Caco-2 (cell line): ENCODE data around the gene VWA5A. TPM values are rescaled to one million over a fixed set of nuclear protein-coding genes. Genes with fewer than 3 reads are reported as not detected.

Experiments used
- BruUV-seq: library from RNA; stranded (reverse); fragments of 400-500 nt; replicated peaks from 2 replicates; lab custom pipeline; 2021; lab: Mats Ljungman, UMichigan
- CTCF ChIA-PET: fragments of 300-600 bp; sonication (Branson Sonifier 250); formaldehyde crosslinking; loops from one replicate; lab custom pipeline; 2022; ENCODE audit warnings: antibody characterized with exemption; lab: Charles Lee
- POLR2A ChIA-PET: fragments of 300-600 bp; sonication (Branson Sonifier 250); formaldehyde crosslinking; loops from one replicate; lab custom pipeline; 2022; ENCODE audit warnings: antibody characterized with exemption; lab: Charles Lee
- DNase-seq, 2 experiments: peaks; one replicate each; pipeline versions ENCODE4 v3.0.0 to v3.0.0-alpha.2; 2020 to 2022
- H3K27me3 ChIP-seq: replicated peaks from 2 replicates; pipeline ENCODE4 v1.6.0; 2011; ENCODE audit warnings: low read length; ENCODE audit not compliant: control insufficient read depth, insufficient read depth
- H3K36me3 ChIP-seq: 2 replicates; pipeline ENCODE4 v1.5.1; 2011; ENCODE audit warnings: low read length; ENCODE audit not compliant: control insufficient read depth, insufficient read depth
- H3K4me1 ChIP-seq: fragments of 250-450 bp; sonication (Bioruptor Pico); 2 replicates; pipeline ENCODE4 v1.5.1; 2020; ENCODE audit warnings: mild to moderate bottlenecking
- H3K4me3 ChIP-seq: 2 replicates; pipeline ENCODE4 v1.5.1; 2011; ENCODE audit warnings: low read depth, mild to moderate bottlenecking, control low read depth, low read length
- H3K9me3 ChIP-seq: fragments of 250-450 bp; sonication (Bioruptor Pico); 2 replicates; pipeline ENCODE4 v1.5.1; 2020; ENCODE audit warnings: mild to moderate bottlenecking, moderate library complexity
- H3K27ac Mint-ChIP-seq: one replicate; pipeline ENCODE4 v1.8.0; 2022; ENCODE audit warnings: mixed read lengths; ENCODE audit not compliant: unreplicated experiment
- H3K27me3 Mint-ChIP-seq: one replicate; pipeline ENCODE4 v1.8.0; 2022; ENCODE audit warnings: mixed read lengths; ENCODE audit not compliant: insufficient read depth, unreplicated experiment
- H3K36me3 Mint-ChIP-seq: one replicate; pipeline ENCODE4 v1.8.0; 2022; ENCODE audit warnings: mild to moderate bottlenecking, mixed read lengths; ENCODE audit not compliant: insufficient read depth, unreplicated experiment
- H3K4me1 Mint-ChIP-seq: one replicate; pipeline ENCODE4 v1.8.0; 2022; ENCODE audit warnings: low read depth, mixed read lengths; ENCODE audit not compliant: unreplicated experiment
- H3K4me3 Mint-ChIP-seq: one replicate; pipeline ENCODE4 v1.8.0; 2022; ENCODE audit warnings: mild to moderate bottlenecking, moderate library complexity, mixed read lengths; ENCODE audit not compliant: unreplicated experiment
- H3K9me3 Mint-ChIP-seq: one replicate; pipeline ENCODE4 v1.8.0; 2022; ENCODE audit warnings: mixed read lengths; ENCODE audit not compliant: unreplicated experiment
- CTCF ChIP-seq, 2 experiments: fragments of 200-600 bp in 1 of 2; IDR thresholded peaks; 1 replicate in 1 of 2; 2 replicates in 1 of 2; pipeline versions ENCODE4 v1.5.1 to v1.8.0; 2011 to 2022; ENCODE audit warnings: antibody characterized with exemption in 1 of 2, control low read depth in 1 of 2, inconsistent platforms in 1 of 2, low read depth in 1 of 2, low read length in 1 of 2, mild to moderate bottlenecking in 1 of 2, moderate library complexity in 1 of 2; ENCODE audit not compliant: insufficient read depth in 1 of 2, severe bottlenecking in 1 of 2, unreplicated experiment in 1 of 2
- intact Hi-C: fragments of 100-400 bp; cut with micrococcal nuclease; formaldehyde crosslinking; loops from one replicate; pipeline ENCODE4 v1.10.0; 2022; ENCODE audit not compliant: unreplicated experiment
- total RNA-seq: library from RNA; stranded (reverse); gene quantifications from 2 replicates; pipeline ENCODE4 v1.2.3, GENCODE V29; 2022

The VWA5A gene
- total RNA-seq, 1 experiment from 2014 or later: 1.6 TPM

- no peaks in the 10 kb centered on the region for H3K4me1 Mint-ChIP-seq
- Histone ChIP-seq H3K9me3 (no peaks in the 10 kb centered on the region), H3K36me3 (no peaks in the 10 kb centered on the region), H3K4me1 (no peaks in the 10 kb centered on the region), H3K4me3 (no peak overlapping the region), H3K27me3 (no peaks in the 10 kb centered on the region; the same call in 1 of the 2 replicates)
- DNase-seq: no peak
- no peak overlapping the region for H3K27ac Mint-ChIP-seq
- no peaks in the 10 kb centered on the region for H3K36me3 Mint-ChIP-seq
- ChIA-PET CTCF (no interaction called here), POLR2A (no interaction called here)
- intact Hi-C loops: no loop called here
- BruUV-seq: no TSS peak
- TF ChIP-seq CTCF (IDR thresholded peaks at IDR 0.05; ENCODE audit: insufficient read depth in 1 of 2, low read depth in 1 of 2, low read length in 1 of 2, severe bottlenecking in 1 of 2, unreplicated experiment in 1 of 2): no peak
- H3K4me3 Mint-ChIP-seq: no peak overlapping the region
- H3K9me3 Mint-ChIP-seq: no peaks in the 10 kb centered on the region
- peaks cover 22% of the 10 kb centered on the region for H3K27me3 Mint-ChIP-seq
These were observed 20.5 kb upstream of the VWA5A start for GRCh38 chr11:124094731-124095130.

GRCh38 chr11:124096364-124096763 is 18.9 kb upstream of the VWA5A start:
- H3K4me3 Mint-ChIP-seq: no peak overlapping the region
- Histone ChIP-seq H3K9me3 (no peaks in the 10 kb centered on the region), H3K4me3 (no peak overlapping the region), H3K27me3 (no peaks in the 10 kb centered on the region; the same call in 1 of the 2 replicates), H3K36me3 (no peaks in the 10 kb centered on the region), H3K4me1 (no peaks in the 10 kb centered on the region)
- no TSS peak for BruUV-seq
- no peaks in the 10 kb centered on the region for H3K4me1 Mint-ChIP-seq
- H3K36me3 Mint-ChIP-seq: no peaks in the 10 kb centered on the region
- peaks cover 24% of the 10 kb centered on the region for H3K27me3 Mint-ChIP-seq
- intact Hi-C loops: no loop called here
- CTCF ChIA-PET: no interaction called here
- no peak overlapping the region for H3K27ac Mint-ChIP-seq
- POLR2A ChIA-PET: no interaction called here
- DNase-seq: no peak
- no peaks in the 10 kb centered on the region for H3K9me3 Mint-ChIP-seq
- no peak for TF ChIP-seq CTCF (IDR thresholded peaks at IDR 0.05; ENCODE audit: insufficient read depth in 1 of 2, low read depth in 1 of 2, low read length in 1 of 2, severe bottlenecking in 1 of 2, unreplicated experiment in 1 of 2)

- no peaks in the 10 kb centered on the region for H3K4me1 Mint-ChIP-seq
- intact Hi-C loops: no loop called here
- peaks cover 23% of the 10 kb centered on the region for H3K27me3 Mint-ChIP-seq
- ChIA-PET CTCF (no interaction called here), POLR2A (no interaction called here)
- Histone ChIP-seq H3K27me3 (no peaks in the 10 kb centered on the region; the same call in 1 of the 2 replicates), H3K9me3 (no peaks in the 10 kb centered on the region), H3K4me3 (no peak overlapping the region), H3K4me1 (no peaks in the 10 kb centered on the region), H3K36me3 (no peaks in the 10 kb centered on the region)
- TF ChIP-seq CTCF (IDR thresholded peaks at IDR 0.05; ENCODE audit: insufficient read depth in 1 of 2, low read depth in 1 of 2, low read length in 1 of 2, severe bottlenecking in 1 of 2, unreplicated experiment in 1 of 2): no peak
- H3K4me3 Mint-ChIP-seq: no peak overlapping the region
- BruUV-seq: no TSS peak
- DNase-seq: no peak
- H3K36me3 Mint-ChIP-seq: no peaks in the 10 kb centered on the region
- H3K9me3 Mint-ChIP-seq: no peaks in the 10 kb centered on the region
- no peak overlapping the region for H3K27ac Mint-ChIP-seq
These were observed 17.1 kb upstream of the VWA5A start for GRCh38 chr11:124098141-124098540.
